OCI-LY7 (cell line): ENCODE data around the gene TMEM154. TPM values are rescaled to one million over a fixed set of nuclear protein-coding genes. Genes with fewer than 3 reads are reported as not detected.

Experiments
- BruUV-seq: library from RNA; stranded (reverse); fragments of 400-500 nt; replicated peaks from 2 replicates; lab custom pipeline; 2021; lab: Mats Ljungman, UMichigan
- CTCF ChIA-PET: fragments of 300-600 bp; sonication (Branson Sonifier 250); formaldehyde crosslinking; loops from one replicate; lab custom pipeline; 2022; ENCODE audit warnings: antibody characterized with exemption; ENCODE audit not compliant: unreplicated experiment; lab: Charles Lee
- POLR2A ChIA-PET: fragments of 300-600 bp; sonication (Branson Sonifier 250); formaldehyde crosslinking; loops from one replicate; lab custom pipeline; 2022; ENCODE audit warnings: antibody characterized with exemption; lab: Charles Lee
- DNase-seq: peaks from one replicate; pipeline ENCODE4 v3.0.0-alpha.2; 2015; ENCODE audit warnings: low spot score
- H2AFZ ChIP-seq: fragments of 200-600 bp; sonication (generic), shearing (Covaris generic); 2 replicates; pipeline ENCODE4 v1.6.1; 2014; ENCODE audit warnings: mild to moderate bottlenecking, antibody characterized with exemption, low read length, moderate library complexity
- H3K27ac ChIP-seq: fragments of 200-600 bp; sonication (generic); 2 replicates; pipeline ENCODE4 v1.5.1; 2014; ENCODE audit warnings: mixed run types, low read depth, mild to moderate bottlenecking, moderate library complexity, low read length, inconsistent platforms; ENCODE audit not compliant: poor library complexity, severe bottlenecking
- H3K36me3 ChIP-seq: fragments of 200-600 bp; sonication (generic); 2 replicates; pipeline ENCODE4 v1.6.1; 2014; ENCODE audit warnings: mild to moderate bottlenecking, antibody characterized with exemption, low read length, moderate library complexity, mixed read lengths; ENCODE audit not compliant: insufficient read depth
- H3K4me1 ChIP-seq: fragments of 200-600 bp; sonication (generic); 2 replicates; pipeline ENCODE4 v1.5.1; 2014; ENCODE audit warnings: mild to moderate bottlenecking, low read length; ENCODE audit not compliant: insufficient read depth, poor library complexity, severe bottlenecking
- H3K4me2 ChIP-seq: fragments of 200-600 bp; sonication (generic); 2 replicates; pipeline ENCODE4 v1.6.1; 2014; ENCODE audit warnings: mild to moderate bottlenecking, low read length
- H3K4me3 ChIP-seq: fragments of 200-600 bp; sonication (generic); 2 replicates; pipeline ENCODE4 v1.5.1; 2014; ENCODE audit warnings: mild to moderate bottlenecking, low read depth, low read length; ENCODE audit not compliant: poor library complexity, severe bottlenecking
- H3K79me2 ChIP-seq: fragments of 200-600 bp; sonication (generic); 2 replicates; pipeline ENCODE4 v1.6.1; 2016; ENCODE audit warnings: low read depth, mild to moderate bottlenecking, low read length, moderate library complexity, mixed read lengths; ENCODE audit not compliant: insufficient read depth
- H3K9me2 ChIP-seq: fragments of 200-600 bp; sonication (generic); 2 replicates; pipeline ENCODE4 v1.6.1; 2016; ENCODE audit warnings: mild to moderate bottlenecking, low read length, mixed read lengths; ENCODE audit not compliant: insufficient read depth
- H3K9me3 ChIP-seq: fragments of 200-600 bp; sonication (generic); 2 replicates; pipeline ENCODE4 v1.6.1; 2014; ENCODE audit warnings: mild to moderate bottlenecking, mixed run types, low read length, mixed read lengths
- H4K20me1 ChIP-seq: fragments of 200-600 bp; sonication (generic); 2 replicates; pipeline ENCODE4 v1.6.1; 2014; ENCODE audit warnings: mild to moderate bottlenecking, antibody characterized with exemption, low read length, moderate library complexity, mixed read lengths; ENCODE audit not compliant: insufficient read depth
- CTCF ChIP-seq: fragments of 200-600 bp; sonication (generic); conservative IDR thresholded peaks from 2 replicates; pipeline ENCODE4 v1.5.1; 2014; ENCODE audit warnings: mild to moderate bottlenecking, antibody characterized with exemption, low read length, moderate library complexity, mixed read lengths
- EZH2phosphoT487 ChIP-seq: fragments of 200-600 bp; sonication (generic); IDR thresholded peaks from 2 replicates; pipeline ENCODE4 v1.6.1; 2018; ENCODE audit warnings: low read depth, borderline replicate concordance, mild to moderate bottlenecking, mixed run types, antibody characterized with exemption, low read length, moderate library complexity, mixed read lengths
- intact Hi-C: fragments of 100-400 bp; cut with micrococcal nuclease; formaldehyde crosslinking; loops from one replicate; pipeline ENCODE4 v1.10.0; 2022; ENCODE audit not compliant: unreplicated experiment
- total RNA-seq, 2 experiments: library from RNA; depleted of rRNA in 1 of 2; stranded (reverse); fragments of >200 nt in 1 of 2; shearing (Covaris generic) in 1 of 2; gene quantifications; 2 replicates each; pipeline ENCODE4 v1.2.3, GENCODE V29; 2014 to 2022

Gene TMEM154
- total RNA-seq, 2 experiments from 2014 or later: 17.6 to 59.6 TPM

- no peak overlapping the region for H2AFZ ChIP-seq
- H3K9me3 ChIP-seq: no peaks in the 10 kb centered on the region
- H4K20me1 ChIP-seq: no peaks in the 10 kb centered on the region
- CTCF ChIA-PET: no interaction called here
- H3K4me1 ChIP-seq: no peaks in the 10 kb centered on the region
- no peak overlapping the region for H3K27ac ChIP-seq
- H3K4me2 ChIP-seq: no peak overlapping the region
- DNase-seq: no peak
- TF ChIP-seq CTCF (no peak), EZH2phosphoT487 (no peak)
- POLR2A ChIA-PET: interaction anchor here (7.1 kb wide), 1 partner anchor 11 kb away, joined by 26 read pairs; no protein-coding TSS in a partner anchor
- intact Hi-C loops: no loop called here
- no peak overlapping the region for H3K4me3 ChIP-seq
- BruUV-seq: no TSS peak
- H3K36me3 ChIP-seq: no peaks in the 10 kb centered on the region
- H3K9me2 ChIP-seq: no peaks in the 10 kb centered on the region
- no peaks in the 10 kb centered on the region for H3K79me2 ChIP-seq
Measured at GRCh38 chr4:152606753-152607152, 73.0 kb downstream of the TMEM154 start.

- no peak overlapping the region for H3K4me2 ChIP-seq
- no peak for TF ChIP-seq EZH2phosphoT487
- no peak for TF ChIP-seq CTCF
- no peak for DNase-seq
- intact Hi-C loops: no loop called here
- H3K79me2 ChIP-seq: no peaks in the 10 kb centered on the region
- no peaks in the 10 kb centered on the region for H3K9me3 ChIP-seq
- ChIA-PET POLR2A (interaction anchor here (0.6 kb wide), 1 partner anchor 167 kb away, joined by 3 read pairs; no protein-coding TSS in a partner anchor), CTCF (no interaction called here)
- H3K4me3 ChIP-seq: no peak overlapping the region
- no TSS peak for BruUV-seq
- H3K27ac ChIP-seq: no peak overlapping the region
- peaks cover 7% of the 10 kb centered on the region for H3K4me1 ChIP-seq
- no peaks in the 10 kb centered on the region for H3K9me2 ChIP-seq
- H4K20me1 ChIP-seq: no peaks in the 10 kb centered on the region
- H3K36me3 ChIP-seq: no peaks in the 10 kb centered on the region
- no peak overlapping the region for H2AFZ ChIP-seq
Measured at GRCh38 chr4:152605641-152606335, 74.0 kb downstream of the TMEM154 start.

- no TSS peak for BruUV-seq
- intact Hi-C loops: no loop called here
- POLR2A ChIA-PET: interaction anchor here (0.6 kb wide), 1 partner anchor 166 kb away, joined by 3 read pairs; no protein-coding TSS in a partner anchor
- Histone ChIP-seq H3K4me1 (peaks cover 7% of the 10 kb centered on the region), H3K27ac (no peak overlapping the region), H3K9me2 (no peaks in the 10 kb centered on the region), H2AFZ (no peak overlapping the region), H3K79me2 (no peaks in the 10 kb centered on the region), H3K4me2 (no peak overlapping the region), H3K9me3 (no peaks in the 10 kb centered on the region), H3K36me3 (no peaks in the 10 kb centered on the region), H3K4me3 (no peak overlapping the region), H4K20me1 (no peaks in the 10 kb centered on the region)
- DNase-seq: no peak
- no peak for TF ChIP-seq EZH2phosphoT487
- no peak for TF ChIP-seq CTCF
- CTCF ChIA-PET: no interaction called here
Measured at GRCh38 chr4:152605031-152605430, 74.8 kb downstream of the TMEM154 start.
